OCI-LY3 (cell line): ENCODE measurements around the gene DNMBP.

Experiments
- EZH2phosphoT487 ChIP-seq: fragments of 200-600 bp; shearing (Covaris generic); IDR thresholded peaks from 2 replicates; pipeline ENCODE4 v1.6.1; 2018; ENCODE audit warnings: antibody characterized with exemption, mixed run types, low read depth
- TF ChIP-seq, protein P1 (sequence below): fragments of 200-600, 300-600 bp; sonication (generic); IDR thresholded peaks from 2 replicates; pipeline ENCODE4 v1.5.1; 2014; ENCODE audit warnings: antibody characterized with exemption, low read length, low read depth

DNA sequence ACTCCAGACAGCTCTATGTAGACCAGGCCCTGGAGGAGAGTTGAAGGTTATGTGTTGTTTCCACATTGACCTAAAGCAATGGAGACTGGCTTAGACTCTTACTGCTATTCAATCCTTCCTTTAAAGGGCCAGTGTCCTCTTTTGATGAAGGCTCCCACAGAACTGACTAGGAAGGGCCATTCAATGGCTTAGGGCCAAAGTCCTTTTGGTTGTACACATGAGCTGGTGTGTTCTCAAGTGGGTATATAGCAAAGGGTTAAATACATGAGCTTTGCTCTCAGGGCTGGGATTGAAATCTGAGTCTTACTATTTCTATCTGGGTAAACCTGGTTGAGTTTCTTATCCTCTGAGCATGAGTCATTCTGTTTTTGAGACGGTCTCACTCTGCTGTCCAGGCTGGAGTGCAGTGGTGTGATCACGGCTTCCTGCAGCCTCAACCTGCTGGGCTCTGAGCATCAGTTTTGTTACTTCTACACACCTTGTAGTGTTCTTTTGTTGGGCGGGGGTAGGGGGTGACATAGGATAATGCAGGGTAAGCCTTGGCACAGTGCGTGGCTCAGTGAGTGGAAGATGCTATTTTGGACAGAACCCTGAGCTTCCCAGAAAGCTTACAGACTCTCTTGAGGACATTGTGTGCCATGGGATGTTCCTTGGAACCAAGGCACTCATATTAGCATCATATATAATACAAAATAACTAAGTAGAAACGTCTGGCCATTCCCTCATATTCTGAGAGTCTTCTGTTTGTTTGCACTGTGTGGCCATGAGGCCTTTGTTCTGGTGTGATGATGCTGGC lies 137.2 kb downstream of the DNMBP start:
- TF ChIP-seq, protein P1, sequence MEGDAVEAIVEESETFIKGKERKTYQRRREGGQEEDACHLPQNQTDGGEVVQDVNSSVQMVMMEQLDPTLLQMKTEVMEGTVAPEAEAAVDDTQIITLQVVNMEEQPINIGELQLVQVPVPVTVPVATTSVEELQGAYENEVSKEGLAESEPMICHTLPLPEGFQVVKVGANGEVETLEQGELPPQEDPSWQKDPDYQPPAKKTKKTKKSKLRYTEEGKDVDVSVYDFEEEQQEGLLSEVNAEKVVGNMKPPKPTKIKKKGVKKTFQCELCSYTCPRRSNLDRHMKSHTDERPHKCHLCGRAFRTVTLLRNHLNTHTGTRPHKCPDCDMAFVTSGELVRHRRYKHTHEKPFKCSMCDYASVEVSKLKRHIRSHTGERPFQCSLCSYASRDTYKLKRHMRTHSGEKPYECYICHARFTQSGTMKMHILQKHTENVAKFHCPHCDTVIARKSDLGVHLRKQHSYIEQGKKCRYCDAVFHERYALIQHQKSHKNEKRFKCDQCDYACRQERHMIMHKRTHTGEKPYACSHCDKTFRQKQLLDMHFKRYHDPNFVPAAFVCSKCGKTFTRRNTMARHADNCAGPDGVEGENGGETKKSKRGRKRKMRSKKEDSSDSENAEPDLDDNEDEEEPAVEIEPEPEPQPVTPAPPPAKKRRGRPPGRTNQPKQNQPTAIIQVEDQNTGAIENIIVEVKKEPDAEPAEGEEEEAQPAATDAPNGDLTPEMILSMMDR, result no peak
- no peak for TF ChIP-seq EZH2phosphoT487
